Neural crest cell (in vitro differentiated cells): ENCODE results near the gene ZNF91. TPM values are rescaled to one million over a fixed set of nuclear protein-coding genes. Genes with fewer than 3 reads are reported as not detected.

ENCODE experiments used
- DNase-seq: peaks from one replicate; pipeline ENCODE4 v3.0.0; 2021; ENCODE audit warnings: low read depth, mixed read lengths, low spot score
- H3K27ac Mint-ChIP-seq: one replicate; pipeline ENCODE4 v1.8.0; 2021; ENCODE audit warnings: mild to moderate bottlenecking, mixed read lengths; ENCODE audit not compliant: unreplicated experiment
- H3K27me3 Mint-ChIP-seq: 2 replicates; pipeline ENCODE4 v1.8.0; 2021; ENCODE audit warnings: low read depth, mild to moderate bottlenecking, mixed read lengths
- H3K36me3 Mint-ChIP-seq: 2 replicates; pipeline ENCODE4 v1.8.0; 2021; ENCODE audit warnings: low read depth, mild to moderate bottlenecking, mixed read lengths
- H3K4me1 Mint-ChIP-seq: 2 replicates; pipeline ENCODE4 v1.8.0; 2021; ENCODE audit warnings: mixed read lengths
- H3K4me3 Mint-ChIP-seq: one replicate; pipeline ENCODE4 v1.8.0; 2021; ENCODE audit warnings: mild to moderate bottlenecking, mixed read lengths
- H3K9me3 Mint-ChIP-seq: 2 replicates; pipeline ENCODE4 v1.8.0; 2021; ENCODE audit warnings: mixed read lengths
- total RNA-seq: library from RNA; stranded (reverse); gene quantifications from 2 replicates; pipeline ENCODE4 v1.2.1, GENCODE V29; 2021
- TF ChIP-seq, protein P1 (sequence below): fragments of 200-600 bp; sonication (generic); conservative IDR thresholded peaks from 2 replicates; pipeline ENCODE4 v1.5.0; 2021; ENCODE audit warnings: antibody characterized with exemption, mild to moderate bottlenecking

ZNF91 gene
- total RNA-seq, 1 donor from 2014 or later = 73.7 TPM

DNA sequence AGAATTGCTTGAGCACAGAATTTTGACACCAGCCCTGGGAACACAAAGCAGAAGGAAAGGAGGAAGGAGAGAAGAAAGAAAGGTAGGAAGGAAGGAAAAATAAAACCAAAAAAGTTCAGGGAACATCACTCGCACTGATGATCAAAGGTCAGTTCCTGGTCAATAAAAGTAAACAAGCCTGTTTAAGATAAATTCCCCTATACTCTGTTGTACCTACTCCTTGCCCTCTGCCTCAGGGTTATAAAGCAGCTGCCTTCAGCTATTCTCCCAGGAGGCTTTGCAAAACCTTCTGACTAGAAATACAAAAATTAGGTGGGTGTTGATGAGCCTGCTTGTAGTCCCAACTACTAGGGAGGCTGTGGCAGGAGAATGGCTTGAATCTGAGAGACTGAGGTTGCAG, 14.9 kb upstream of the ZNF91 start:
- TF ChIP-seq, protein P1, sequence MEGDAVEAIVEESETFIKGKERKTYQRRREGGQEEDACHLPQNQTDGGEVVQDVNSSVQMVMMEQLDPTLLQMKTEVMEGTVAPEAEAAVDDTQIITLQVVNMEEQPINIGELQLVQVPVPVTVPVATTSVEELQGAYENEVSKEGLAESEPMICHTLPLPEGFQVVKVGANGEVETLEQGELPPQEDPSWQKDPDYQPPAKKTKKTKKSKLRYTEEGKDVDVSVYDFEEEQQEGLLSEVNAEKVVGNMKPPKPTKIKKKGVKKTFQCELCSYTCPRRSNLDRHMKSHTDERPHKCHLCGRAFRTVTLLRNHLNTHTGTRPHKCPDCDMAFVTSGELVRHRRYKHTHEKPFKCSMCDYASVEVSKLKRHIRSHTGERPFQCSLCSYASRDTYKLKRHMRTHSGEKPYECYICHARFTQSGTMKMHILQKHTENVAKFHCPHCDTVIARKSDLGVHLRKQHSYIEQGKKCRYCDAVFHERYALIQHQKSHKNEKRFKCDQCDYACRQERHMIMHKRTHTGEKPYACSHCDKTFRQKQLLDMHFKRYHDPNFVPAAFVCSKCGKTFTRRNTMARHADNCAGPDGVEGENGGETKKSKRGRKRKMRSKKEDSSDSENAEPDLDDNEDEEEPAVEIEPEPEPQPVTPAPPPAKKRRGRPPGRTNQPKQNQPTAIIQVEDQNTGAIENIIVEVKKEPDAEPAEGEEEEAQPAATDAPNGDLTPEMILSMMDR = no peak
- Mint-ChIP-seq H3K27ac (no peak overlapping the region), H3K4me3 (no peak overlapping the region)

DNA sequence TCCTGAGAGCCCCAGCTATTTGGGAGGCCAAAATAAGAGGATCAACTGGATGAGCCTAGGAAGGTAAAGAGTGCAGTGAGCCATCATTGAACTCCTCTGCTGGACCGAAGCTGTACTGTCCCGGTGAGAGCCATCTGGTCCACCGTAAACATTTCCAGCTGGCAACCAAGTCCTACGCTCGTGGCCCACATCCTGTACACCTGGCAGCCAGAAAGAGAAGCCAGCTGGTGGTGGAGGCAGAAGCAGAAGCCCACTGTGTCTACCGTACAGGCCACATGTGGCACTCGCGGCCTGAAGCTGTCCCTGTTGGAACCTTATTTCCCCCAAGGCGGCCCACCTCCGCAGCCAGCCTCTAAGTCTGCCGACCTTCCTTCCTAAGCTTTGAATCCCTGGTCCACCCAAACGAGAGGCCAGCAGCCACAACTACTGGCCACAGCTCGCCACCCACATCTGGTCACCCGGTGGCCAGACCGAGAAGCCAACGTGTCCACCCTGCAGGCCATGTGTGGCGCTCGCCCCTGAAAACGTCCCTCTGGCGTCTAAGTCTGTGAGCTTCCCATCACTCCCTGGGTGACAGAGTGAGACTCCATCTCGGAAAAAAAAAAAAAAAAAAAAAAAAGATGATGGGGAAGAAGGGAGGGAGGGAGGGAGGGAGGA, 14.2 kb upstream of the ZNF91 start:
- DNase-seq = no peak
- TF ChIP-seq, protein P1 = no peak
- Mint-ChIP-seq H3K9me3 (no peaks in the 10 kb centered on the region), H3K4me1 (peaks cover 16% of the 10 kb centered on the region), H3K4me3 (no peak overlapping the region), H3K27ac (no peak overlapping the region), H3K27me3 (no peaks in the 10 kb centered on the region), H3K36me3 (peaks cover 9% of the 10 kb centered on the region)

More for the DNA sequence above, 14.9 kb upstream of the ZNF91 start:
- H3K4me1 Mint-ChIP-seq = peaks cover 23% of the 10 kb centered on the region
- peaks cover 9% of the 10 kb centered on the region for H3K36me3 Mint-ChIP-seq
- H3K9me3 Mint-ChIP-seq = no peaks in the 10 kb centered on the region
- DNase-seq = no peak
- H3K27me3 Mint-ChIP-seq = no peaks in the 10 kb centered on the region

DNA sequence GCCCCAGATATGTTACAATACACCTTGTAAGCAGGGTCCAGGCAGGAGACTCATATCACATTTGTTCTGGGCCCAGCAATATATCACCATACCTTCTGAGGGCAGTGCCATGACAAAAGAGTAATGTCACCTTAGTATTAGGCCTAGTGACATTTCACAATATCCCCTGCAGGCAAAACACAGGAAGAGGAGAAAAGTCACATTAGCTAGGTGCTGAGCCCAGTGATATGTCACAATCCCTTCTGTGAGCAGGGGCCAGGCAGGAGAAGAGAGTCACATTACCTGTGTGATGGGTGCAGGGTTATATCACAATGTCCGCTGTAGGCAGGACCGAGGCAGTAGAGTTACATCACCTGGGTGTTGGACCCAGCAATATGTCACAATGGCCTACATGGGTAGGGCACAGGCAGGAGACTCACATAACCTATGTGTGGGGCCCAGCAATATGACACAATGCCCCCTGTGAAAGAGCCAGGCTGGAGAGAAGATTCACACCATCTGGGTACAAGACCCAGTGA, 12.4 kb upstream of the ZNF91 start:
- H3K27ac Mint-ChIP-seq = no peak overlapping the region
- H3K27me3 Mint-ChIP-seq = no peaks in the 10 kb centered on the region
- H3K9me3 Mint-ChIP-seq = no peaks in the 10 kb centered on the region
- H3K4me1 Mint-ChIP-seq = peaks cover 2% of the 10 kb centered on the region
- no peak overlapping the region for H3K4me3 Mint-ChIP-seq
- TF ChIP-seq, protein P1 = no peak
- H3K36me3 Mint-ChIP-seq = peaks cover 6% of the 10 kb centered on the region
- no peak for DNase-seq

DNA sequence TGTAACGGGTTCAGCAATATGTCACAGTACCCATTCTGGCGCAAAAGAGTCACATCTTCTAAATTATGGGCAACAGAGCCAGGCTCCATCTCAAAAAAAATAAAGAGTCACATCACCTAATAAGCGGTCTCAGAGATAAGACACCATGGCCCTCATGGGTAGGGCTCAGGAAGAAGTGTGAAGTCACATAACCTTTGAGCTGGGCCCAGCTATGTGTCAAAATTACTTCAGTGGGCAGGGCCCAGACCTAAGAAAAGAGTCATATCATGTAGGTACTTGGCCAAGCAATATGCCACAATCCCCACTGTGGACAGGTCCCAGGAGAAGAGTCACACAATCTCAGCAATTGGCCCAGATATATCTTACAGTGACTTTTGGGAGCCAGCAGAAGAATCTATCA, 11.4 kb upstream of the ZNF91 start:
- H3K27me3 Mint-ChIP-seq = no peaks in the 10 kb centered on the region
- peaks cover 12% of the 10 kb centered on the region for H3K36me3 Mint-ChIP-seq
- H3K4me1 Mint-ChIP-seq = no peaks in the 10 kb centered on the region
- H3K4me3 Mint-ChIP-seq = no peak overlapping the region
- no peaks in the 10 kb centered on the region for H3K9me3 Mint-ChIP-seq
- H3K27ac Mint-ChIP-seq = no peak overlapping the region
- no peak for DNase-seq
- TF ChIP-seq, protein P1 = no peak

DNA sequence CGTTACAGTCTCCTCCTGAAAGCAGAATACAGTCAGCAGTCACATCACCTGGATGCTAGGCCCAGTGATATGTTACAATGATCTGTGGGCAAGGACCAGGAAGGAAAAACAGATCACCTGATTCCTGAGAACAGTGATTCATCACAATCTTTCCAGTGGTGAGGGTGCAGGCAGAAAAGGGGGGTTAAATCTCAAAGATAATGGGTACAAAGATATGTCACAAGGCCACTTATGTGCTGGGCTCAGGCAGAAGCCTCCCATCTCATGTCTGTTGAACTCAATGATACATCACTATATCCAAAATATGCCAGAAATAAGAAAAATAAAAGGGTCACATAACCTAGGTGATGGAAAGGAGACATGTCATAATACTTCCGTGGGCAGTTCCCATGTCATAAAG, 10.8 kb upstream of the ZNF91 start:
- Mint-ChIP-seq H3K27ac (no peak overlapping the region), H3K4me3 (no peak overlapping the region), H3K4me1 (no peaks in the 10 kb centered on the region), H3K9me3 (no peaks in the 10 kb centered on the region), H3K27me3 (no peaks in the 10 kb centered on the region), H3K36me3 (peaks cover 14% of the 10 kb centered on the region)
- TF ChIP-seq, protein P1 = no peak
- no peak for DNase-seq
